K562 (cell line): ENCODE data around the gene AP1M2. TPM values are rescaled to one million over a fixed set of nuclear protein-coding genes. Genes with fewer than 3 reads are reported as not detected.

ENCODE experiments used
- BRCA1 ChIP-seq, 2 experiments: fragments of 450-650 bp in 1 of 2; sonication (generic) in 1 of 2; formaldehyde crosslinking in 1 of 2; IDR thresholded peaks; 2 replicates each; pipeline versions ENCODE4 v1.5.0 to v1.6.1; 2017 to 2020; ENCODE audit warnings: mild to moderate bottlenecking in 1 of 2, missing genetic modification reagents in 1 of 2
- HDAC3 ChIP-seq: fragments of 450-650 bp; IDR thresholded peaks from 2 replicates; pipeline ENCODE4 v1.6.1; 2018; ENCODE audit warnings: borderline replicate concordance, mild to moderate bottlenecking, moderate library complexity; ENCODE audit not compliant: partially characterized antibody
- MAFF ChIP-seq: IDR thresholded peaks from 2 replicates; pipeline ENCODE4 v1.6.1; 2012; ENCODE audit warnings: low read length, improper control_type of control experiment
- MTA3 ChIP-seq: fragments of 450-650 bp; formaldehyde crosslinking; IDR thresholded peaks from 2 replicates; pipeline ENCODE4 v1.6.1; 2017; ENCODE audit warnings: mild to moderate bottlenecking, borderline replicate concordance
- NFE2 ChIP-seq: IDR thresholded peaks from 2 replicates; pipeline ENCODE4 v1.6.1; 2014; ENCODE audit warnings: antibody characterized with exemption, low read depth
- OTX1 ChIP-seq: fragments of 450-650 bp; formaldehyde crosslinking; IDR thresholded peaks from 2 replicates; pipeline ENCODE4 v1.4.0; 2022; ENCODE audit warnings: mild to moderate bottlenecking
- RBM14 ChIP-seq: fragments of 200-400 bp; formaldehyde crosslinking; IDR thresholded peaks from 2 replicates; pipeline ENCODE4 v1.6.1; 2018; ENCODE audit warnings: low read depth, mild to moderate bottlenecking, low read length, moderate library complexity, borderline replicate concordance; ENCODE audit not compliant: insufficient read depth
- SAFB2 ChIP-seq: fragments of 200-400 bp; formaldehyde crosslinking; IDR thresholded peaks from 2 replicates; pipeline ENCODE4 v1.6.1; 2018; ENCODE audit warnings: borderline replicate concordance, low read length, low read depth, moderate library complexity; ENCODE audit not compliant: severe bottlenecking
- SMARCC2 ChIP-seq: fragments of 450-650 bp; IDR thresholded peaks from 2 replicates; pipeline ENCODE4 v1.6.1; 2017; ENCODE audit warnings: antibody characterized with exemption, moderate library complexity, mild to moderate bottlenecking, low read depth
- ZNF197 ChIP-seq: fragments of 200-800 bp; sonication (Bioruptor generic); IDR thresholded peaks from 2 replicates; pipeline ENCODE4 v1.6.1; 2016; ENCODE audit warnings: low read depth, missing genetic modification characterization, missing compliant biosample characterization
- ZNF583 ChIP-seq: fragments of 250-450 bp; sonication (Bioruptor Pico); IDR thresholded peaks from 2 replicates; pipeline ENCODE4 v1.4.0; 2020
- polyA plus RNA-seq, 8 experiments: library from polyadenylated mRNA; depleted of rRNA in 4 of 8; stranded (reverse) in 5 of 8; unstranded in 3 of 8; fragments of >200 nt; fragmentation: Nextera tagmentation in 2 of 8; fragmentation: Illumina TruSeq in 1 of 8; extraction: Ambion mirVana in 2 of 8; extraction: Trizol in 1 of 8; gene quantifications; 2 replicates each; pipeline versions ENCODE4 v1.2.1 to v1.2.3, GENCODE V29; 2011 to 2014; ENCODE audit warnings: inconsistent platforms in 1 of 8, missing spikeins in 1 of 8
- total RNA-seq, 7 experiments: library from RNA; depleted of rRNA in 6 of 7; stranded (reverse); fragments of >200 nt in 6 of 7; fragmentation: Illumina TruSeq in 2 of 7; extraction: Trizol in 2 of 7; gene quantifications; 2 replicates each; pipeline versions ENCODE4 v1.2.1 to v1.2.3, GENCODE V29; 2011 to 2021; ENCODE audit warnings: low replicate concordance in 1 of 7
- TF ChIP-seq, protein P1 (sequence below): fragments of 250-450 bp; sonication (Bioruptor Pico); IDR thresholded peaks from 2 replicates; pipeline ENCODE4 v1.6.1; 2021; ENCODE audit warnings: mild to moderate bottlenecking
- TF ChIP-seq, protein P2 (sequence below): fragments of 450-650 bp; formaldehyde crosslinking; IDR thresholded peaks from 2 replicates; pipeline ENCODE4 v1.4.0; 2022; ENCODE audit warnings: missing genetic modification characterization
- TF ChIP-seq, protein P3 (sequence below): sonication (generic); formaldehyde crosslinking; IDR thresholded peaks from 2 replicates; pipeline ENCODE4 v1.4.0; 2020; ENCODE audit warnings: mild to moderate bottlenecking, missing genetic modification reagents
- TF ChIP-seq, protein P4 (sequence below): fragments of 450-650 bp; IDR thresholded peaks from 2 replicates; pipeline ENCODE4 v1.6.1; 2016; ENCODE audit warnings: low read depth

Gene AP1M2
- total and polyA plus RNA-seq, 9 of the 15 experiments (the other 6 are each of a cell fraction or from before 2014, with no cell fraction given) = 0.33 to 1.4 (median 0.89) TPM; not detected in 1

DNA sequence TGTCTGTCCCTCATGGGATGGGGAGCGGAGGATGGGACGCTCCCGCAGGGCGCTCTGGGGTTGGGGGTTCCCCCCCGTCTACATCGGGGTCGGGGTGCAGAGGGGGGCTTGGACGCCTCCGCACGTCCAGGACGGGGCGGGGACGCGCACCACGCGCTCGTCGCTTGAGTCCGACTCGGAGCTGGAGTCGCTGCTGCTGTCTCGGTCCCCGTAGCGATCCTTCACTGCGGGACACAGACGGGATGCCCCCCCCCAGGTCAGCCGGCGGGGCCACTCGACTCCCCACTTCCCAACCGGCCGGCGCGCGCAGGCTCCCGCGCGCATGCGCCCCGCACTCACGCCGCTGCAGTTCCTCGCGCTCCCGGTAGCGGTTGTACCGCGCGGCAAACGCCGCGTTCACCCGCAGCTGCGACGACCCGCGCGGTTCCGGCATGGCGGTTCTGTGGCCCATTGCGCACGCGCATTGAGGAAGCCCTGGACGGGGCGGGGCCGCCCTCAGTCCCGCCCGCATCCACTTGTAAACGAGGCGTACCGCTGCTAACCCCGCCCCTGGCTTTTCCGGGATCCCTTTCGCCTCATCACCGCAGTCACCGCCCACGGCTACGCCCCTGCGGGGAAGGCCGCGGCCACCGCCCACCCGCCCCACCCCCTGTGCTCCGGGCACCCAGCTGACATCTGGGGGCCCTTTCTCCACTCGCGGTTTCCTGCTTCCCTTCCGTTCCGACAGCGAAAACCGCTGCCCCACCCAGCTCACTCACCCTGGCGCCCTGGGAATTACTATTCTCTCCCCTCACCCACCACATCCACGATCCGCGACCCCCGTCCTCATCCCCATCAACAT, 21.3 kb downstream of the AP1M2 start, which contains the start of gene KRI1 (continued):
- TF ChIP-seq, protein P1, sequence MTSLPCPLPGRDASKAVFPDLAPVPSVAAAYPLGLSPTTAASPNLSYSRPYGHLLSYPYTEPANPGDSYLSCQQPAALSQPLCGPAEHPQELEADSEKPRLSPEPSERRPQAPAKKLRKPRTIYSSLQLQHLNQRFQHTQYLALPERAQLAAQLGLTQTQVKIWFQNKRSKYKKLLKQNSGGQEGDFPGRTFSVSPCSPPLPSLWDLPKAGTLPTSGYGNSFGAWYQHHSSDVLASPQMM (CRISPR knock-in tag) = no peak
- TF ChIP-seq NFE2 = 0 out of 2 replicates have a peak, but pooled peaks have one; percentile 38
- TF ChIP-seq, protein P2, sequence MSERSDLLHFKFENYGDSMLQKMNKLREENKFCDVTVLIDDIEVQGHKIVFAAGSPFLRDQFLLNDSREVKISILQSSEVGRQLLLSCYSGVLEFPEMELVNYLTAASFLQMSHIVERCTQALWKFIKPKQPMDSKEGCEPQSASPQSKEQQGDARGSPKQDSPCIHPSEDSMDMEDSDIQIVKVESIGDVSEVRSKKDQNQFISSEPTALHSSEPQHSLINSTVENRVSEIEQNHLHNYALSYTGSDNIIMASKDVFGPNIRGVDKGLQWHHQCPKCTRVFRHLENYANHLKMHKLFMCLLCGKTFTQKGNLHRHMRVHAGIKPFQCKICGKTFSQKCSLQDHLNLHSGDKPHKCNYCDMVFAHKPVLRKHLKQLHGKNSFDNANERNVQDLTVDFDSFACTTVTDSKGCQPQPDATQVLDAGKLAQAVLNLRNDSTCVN (CRISPR knock-in tag) = no peak
- TF ChIP-seq BRCA1 (IDR thresholded peaks at IDR 0.05) = no peak
- TF ChIP-seq BRCA1 (CRISPR knock-in tag; IDR thresholded peaks at IDR 0.05) = no peak
- TF ChIP-seq, protein P3, sequence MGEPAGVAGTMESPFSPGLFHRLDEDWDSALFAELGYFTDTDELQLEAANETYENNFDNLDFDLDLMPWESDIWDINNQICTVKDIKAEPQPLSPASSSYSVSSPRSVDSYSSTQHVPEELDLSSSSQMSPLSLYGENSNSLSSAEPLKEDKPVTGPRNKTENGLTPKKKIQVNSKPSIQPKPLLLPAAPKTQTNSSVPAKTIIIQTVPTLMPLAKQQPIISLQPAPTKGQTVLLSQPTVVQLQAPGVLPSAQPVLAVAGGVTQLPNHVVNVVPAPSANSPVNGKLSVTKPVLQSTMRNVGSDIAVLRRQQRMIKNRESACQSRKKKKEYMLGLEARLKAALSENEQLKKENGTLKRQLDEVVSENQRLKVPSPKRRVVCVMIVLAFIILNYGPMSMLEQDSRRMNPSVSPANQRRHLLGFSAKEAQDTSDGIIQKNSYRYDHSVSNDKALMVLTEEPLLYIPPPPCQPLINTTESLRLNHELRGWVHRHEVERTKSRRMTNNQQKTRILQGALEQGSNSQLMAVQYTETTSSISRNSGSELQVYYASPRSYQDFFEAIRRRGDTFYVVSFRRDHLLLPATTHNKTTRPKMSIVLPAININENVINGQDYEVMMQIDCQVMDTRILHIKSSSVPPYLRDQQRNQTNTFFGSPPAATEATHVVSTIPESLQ = peak; percentile 77; the same call in 1 of the 2 replicates
- TF ChIP-seq HDAC3 = no peak
- TF ChIP-seq, protein P4, sequence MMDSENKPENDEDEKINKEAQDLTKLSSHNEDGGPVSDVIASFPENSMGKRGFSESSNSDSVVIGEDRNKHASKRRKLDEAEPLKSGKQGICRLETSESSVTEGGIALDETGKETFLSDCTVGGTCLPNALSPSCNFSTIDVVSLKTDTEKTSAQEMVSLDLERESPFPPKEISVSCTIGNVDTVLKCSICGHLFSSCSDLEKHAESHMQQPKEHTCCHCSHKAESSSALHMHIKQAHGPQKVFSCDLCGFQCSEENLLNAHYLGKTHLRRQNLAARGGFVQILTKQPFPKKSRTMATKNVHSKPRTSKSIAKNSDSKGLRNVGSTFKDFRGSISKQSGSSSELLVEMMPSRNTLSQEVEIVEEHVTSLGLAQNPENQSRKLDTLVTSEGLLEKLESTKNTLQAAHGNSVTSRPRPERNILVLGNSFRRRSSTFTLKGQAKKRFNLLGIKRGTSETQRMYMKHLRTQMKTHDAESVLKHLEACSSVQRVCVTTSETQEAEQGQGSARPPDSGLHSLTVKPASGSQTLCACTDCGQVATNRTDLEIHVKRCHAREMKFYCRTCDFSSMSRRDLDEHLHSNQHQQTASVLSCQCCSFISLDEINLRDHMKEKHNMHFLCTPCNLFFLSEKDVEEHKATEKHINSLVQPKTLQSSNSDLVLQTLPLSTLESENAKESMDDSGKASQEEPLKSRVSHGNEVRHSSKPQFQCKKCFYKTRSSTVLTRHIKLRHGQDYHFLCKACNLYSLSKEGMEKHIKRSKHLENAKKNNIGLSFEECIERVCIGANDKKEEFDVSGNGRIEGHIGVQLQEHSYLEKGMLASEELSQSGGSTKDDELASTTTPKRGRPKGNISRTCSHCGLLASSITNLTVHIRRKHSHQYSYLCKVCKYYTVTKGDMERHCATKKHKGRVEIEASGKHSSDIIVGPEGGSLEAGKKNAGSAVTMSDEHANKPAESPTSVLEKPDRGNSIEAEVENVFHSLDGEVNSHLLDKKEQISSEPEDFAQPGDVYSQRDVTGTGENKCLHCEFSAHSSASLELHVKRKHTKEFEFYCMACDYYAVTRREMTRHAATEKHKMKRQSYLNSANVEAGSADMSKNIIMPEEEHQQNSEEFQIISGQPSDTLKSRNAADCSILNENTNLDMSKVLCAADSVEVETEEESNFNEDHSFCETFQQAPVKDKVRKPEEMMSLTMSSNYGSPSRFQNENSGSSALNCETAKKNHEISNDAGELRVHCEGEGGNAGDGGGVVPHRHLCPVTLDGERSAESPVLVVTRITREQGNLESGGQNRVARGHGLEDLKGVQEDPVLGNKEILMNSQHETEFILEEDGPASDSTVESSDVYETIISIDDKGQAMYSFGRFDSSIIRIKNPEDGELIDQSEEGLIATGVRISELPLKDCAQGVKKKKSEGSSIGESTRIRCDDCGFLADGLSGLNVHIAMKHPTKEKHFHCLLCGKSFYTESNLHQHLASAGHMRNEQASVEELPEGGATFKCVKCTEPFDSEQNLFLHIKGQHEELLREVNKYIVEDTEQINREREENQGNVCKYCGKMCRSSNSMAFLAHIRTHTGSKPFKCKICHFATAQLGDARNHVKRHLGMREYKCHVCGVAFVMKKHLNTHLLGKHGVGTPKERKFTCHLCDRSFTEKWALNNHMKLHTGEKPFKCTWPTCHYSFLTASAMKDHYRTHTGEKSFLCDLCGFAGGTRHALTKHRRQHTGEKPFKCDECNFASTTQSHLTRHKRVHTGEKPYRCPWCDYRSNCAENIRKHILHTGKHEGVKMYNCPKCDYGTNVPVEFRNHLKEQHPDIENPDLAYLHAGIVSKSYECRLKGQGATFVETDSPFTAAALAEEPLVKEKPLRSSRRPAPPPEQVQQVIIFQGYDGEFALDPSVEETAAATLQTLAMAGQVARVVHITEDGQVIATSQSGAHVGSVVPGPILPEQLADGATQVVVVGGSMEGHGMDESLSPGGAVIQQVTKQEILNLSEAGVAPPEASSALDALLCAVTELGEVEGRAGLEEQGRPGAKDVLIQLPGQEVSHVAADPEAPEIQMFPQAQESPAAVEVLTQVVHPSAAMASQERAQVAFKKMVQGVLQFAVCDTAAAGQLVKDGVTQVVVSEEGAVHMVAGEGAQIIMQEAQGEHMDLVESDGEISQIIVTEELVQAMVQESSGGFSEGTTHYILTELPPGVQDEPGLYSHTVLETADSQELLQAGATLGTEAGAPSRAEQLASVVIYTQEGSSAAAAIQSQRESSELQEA = no peak
- no peak for TF ChIP-seq SMARCC2
- TF ChIP-seq OTX1 (CRISPR knock-in tag) = no peak
- TF ChIP-seq SAFB2 = no peak
- TF ChIP-seq MAFF = no peak
- TF ChIP-seq ZNF197 (CRISPR knock-in tag) = no peak
- no peak for TF ChIP-seq ZNF583 (CRISPR knock-in tag)
- 0 out of 2 replicates have a peak, but pooled peaks have one; percentile 34 for TF ChIP-seq MTA3
- TF ChIP-seq RBM14 = no peak
